ENCODE data around the gene FRS2. TPM values are rescaled to one million over a fixed set of nuclear protein-coding genes. Genes with fewer than 3 reads are reported as not detected.

Gene FRS2
- polyA plus RNA-seq, 3 donors = 42.5 to 45.5 (median 45.2) TPM

GRCh38 chr12:69500631-69501030 is 30.4 kb downstream of the FRS2 start:
- DNase-seq (ENCODE audit: low read depth in 3 of 3, low spot score in 2 of 3) = no peak

- DNase-seq (ENCODE audit: low read depth in 3 of 3, low spot score in 2 of 3) = no peak
Measured at GRCh38 chr12:69501154-69501895, 31.1 kb downstream of the FRS2 start.

- DNase-seq (ENCODE audit: low read depth in 3 of 3, low spot score in 2 of 3) = no peak
Measured at GRCh38 chr12:69502345-69503081, 32.3 kb downstream of the FRS2 start.

- DNase-seq (ENCODE audit: low read depth in 3 of 3, low spot score in 2 of 3) = no peak
Measured at GRCh38 chr12:69508091-69508490, 37.9 kb downstream of the FRS2 start.

- DNase-seq (ENCODE audit: low read depth in 3 of 3, low spot score in 2 of 3) = no peak
Measured at GRCh38 chr12:69508621-69509020, 38.4 kb downstream of the FRS2 start.

GRCh38 chr12:69509308-69509736 is 39.1 kb downstream of the FRS2 start:
- DNase-seq (ENCODE audit: low read depth in 3 of 3, low spot score in 2 of 3) = no peak

GRCh38 chr12:69509904-69510827 is 40.0 kb downstream of the FRS2 start:
- DNase-seq (ENCODE audit: low read depth in 3 of 3, low spot score in 2 of 3) = no peak

GRCh38 chr12:69511016-69511415 is 40.8 kb downstream of the FRS2 start:
- DNase-seq (ENCODE audit: low read depth in 3 of 3, low spot score in 2 of 3) = no peak

GRCh38 chr12:69511469-69512267 is 41.5 kb downstream of the FRS2 start:
- DNase-seq (ENCODE audit: low read depth in 3 of 3, low spot score in 2 of 3) = no peak

- DNase-seq (ENCODE audit: low read depth in 3 of 3, low spot score in 2 of 3) = no peak
Measured at GRCh38 chr12:69512820-69513219, 42.6 kb downstream of the FRS2 start.

GRCh38 chr12:69513297-69513696 is 43.1 kb downstream of the FRS2 start:
- no peak for DNase-seq (ENCODE audit: low read depth in 3 of 3, low spot score in 2 of 3)

GRCh38 chr12:69514111-69514510 is 43.9 kb downstream of the FRS2 start:
- DNase-seq (ENCODE audit: low read depth in 3 of 3, low spot score in 2 of 3) = no peak

- DNase-seq (ENCODE audit: low read depth in 3 of 3, low spot score in 2 of 3) = no peak
Measured at GRCh38 chr12:69514845-69515244, 44.7 kb downstream of the FRS2 start.

GRCh38 chr12:69515394-69515930 is 45.3 kb downstream of the FRS2 start:
- DNase-seq (ENCODE audit: low read depth in 3 of 3, low spot score in 2 of 3) = no peak

GRCh38 chr12:69516950-69517349 is 46.8 kb downstream of the FRS2 start:
- no peak for DNase-seq (ENCODE audit: low read depth in 3 of 3, low spot score in 2 of 3)

- no peak for DNase-seq (ENCODE audit: low read depth in 3 of 3, low spot score in 2 of 3)
Measured at GRCh38 chr12:69517406-69517805, 47.2 kb downstream of the FRS2 start.

- DNase-seq (ENCODE audit: low read depth in 3 of 3, low spot score in 2 of 3) = no peak
Measured at GRCh38 chr12:69519871-69520270, 49.7 kb downstream of the FRS2 start.

GRCh38 chr12:69523433-69524330 is 53.5 kb downstream of the FRS2 start:
- no peak for DNase-seq (ENCODE audit: low read depth in 3 of 3, low spot score in 2 of 3)

GRCh38 chr12:69524331-69524630 is 54.1 kb downstream of the FRS2 start:
- DNase-seq (ENCODE audit: low read depth in 3 of 3, low spot score in 2 of 3) = no peak
